OCI-LY7 (cell line): ENCODE results near the gene SNAP47. TPM values are rescaled to one million over a fixed set of nuclear protein-coding genes. Genes with fewer than 3 reads are reported as not detected.

Experiments used
- BruUV-seq: library from RNA; stranded (reverse); fragments of 400-500 nt; replicated peaks from 2 replicates; lab custom pipeline; 2021; lab: Mats Ljungman, UMichigan
- CTCF ChIA-PET: fragments of 300-600 bp; sonication (Branson Sonifier 250); formaldehyde crosslinking; loops from one replicate; lab custom pipeline; 2022; ENCODE audit warnings: antibody characterized with exemption; ENCODE audit not compliant: unreplicated experiment; lab: Charles Lee
- POLR2A ChIA-PET: fragments of 300-600 bp; sonication (Branson Sonifier 250); formaldehyde crosslinking; loops from one replicate; lab custom pipeline; 2022; ENCODE audit warnings: antibody characterized with exemption; lab: Charles Lee
- DNase-seq: peaks from one replicate; pipeline ENCODE4 v3.0.0-alpha.2; 2015; ENCODE audit warnings: low spot score
- H2AFZ ChIP-seq: fragments of 200-600 bp; sonication (generic), shearing (Covaris generic); 2 replicates; pipeline ENCODE4 v1.6.1; 2014; ENCODE audit warnings: mild to moderate bottlenecking, antibody characterized with exemption, low read length, moderate library complexity
- H3K27ac ChIP-seq: fragments of 200-600 bp; sonication (generic); 2 replicates; pipeline ENCODE4 v1.5.1; 2014; ENCODE audit warnings: mixed run types, low read depth, mild to moderate bottlenecking, moderate library complexity, low read length, inconsistent platforms; ENCODE audit not compliant: poor library complexity, severe bottlenecking
- H3K36me3 ChIP-seq: fragments of 200-600 bp; sonication (generic); 2 replicates; pipeline ENCODE4 v1.6.1; 2014; ENCODE audit warnings: mild to moderate bottlenecking, antibody characterized with exemption, low read length, moderate library complexity, mixed read lengths; ENCODE audit not compliant: insufficient read depth
- H3K4me1 ChIP-seq: fragments of 200-600 bp; sonication (generic); 2 replicates; pipeline ENCODE4 v1.5.1; 2014; ENCODE audit warnings: mild to moderate bottlenecking, low read length; ENCODE audit not compliant: insufficient read depth, poor library complexity, severe bottlenecking
- H3K4me2 ChIP-seq: fragments of 200-600 bp; sonication (generic); 2 replicates; pipeline ENCODE4 v1.6.1; 2014; ENCODE audit warnings: mild to moderate bottlenecking, low read length
- H3K4me3 ChIP-seq: fragments of 200-600 bp; sonication (generic); 2 replicates; pipeline ENCODE4 v1.5.1; 2014; ENCODE audit warnings: mild to moderate bottlenecking, low read depth, low read length; ENCODE audit not compliant: poor library complexity, severe bottlenecking
- H3K79me2 ChIP-seq: fragments of 200-600 bp; sonication (generic); 2 replicates; pipeline ENCODE4 v1.6.1; 2016; ENCODE audit warnings: low read depth, mild to moderate bottlenecking, low read length, moderate library complexity, mixed read lengths; ENCODE audit not compliant: insufficient read depth
- H3K9me2 ChIP-seq: fragments of 200-600 bp; sonication (generic); 2 replicates; pipeline ENCODE4 v1.6.1; 2016; ENCODE audit warnings: mild to moderate bottlenecking, low read length, mixed read lengths; ENCODE audit not compliant: insufficient read depth
- H3K9me3 ChIP-seq: fragments of 200-600 bp; sonication (generic); 2 replicates; pipeline ENCODE4 v1.6.1; 2014; ENCODE audit warnings: mild to moderate bottlenecking, mixed run types, low read length, mixed read lengths
- H4K20me1 ChIP-seq: fragments of 200-600 bp; sonication (generic); 2 replicates; pipeline ENCODE4 v1.6.1; 2014; ENCODE audit warnings: mild to moderate bottlenecking, antibody characterized with exemption, low read length, moderate library complexity, mixed read lengths; ENCODE audit not compliant: insufficient read depth
- CTCF ChIP-seq: fragments of 200-600 bp; sonication (generic); conservative IDR thresholded peaks from 2 replicates; pipeline ENCODE4 v1.5.1; 2014; ENCODE audit warnings: mild to moderate bottlenecking, antibody characterized with exemption, low read length, moderate library complexity, mixed read lengths
- EZH2phosphoT487 ChIP-seq: fragments of 200-600 bp; sonication (generic); IDR thresholded peaks from 2 replicates; pipeline ENCODE4 v1.6.1; 2018; ENCODE audit warnings: low read depth, borderline replicate concordance, mild to moderate bottlenecking, mixed run types, antibody characterized with exemption, low read length, moderate library complexity, mixed read lengths
- intact Hi-C: fragments of 100-400 bp; cut with micrococcal nuclease; formaldehyde crosslinking; loops from one replicate; pipeline ENCODE4 v1.10.0; 2022; ENCODE audit not compliant: unreplicated experiment
- total RNA-seq, 2 experiments: library from RNA; depleted of rRNA in 1 of 2; stranded (reverse); fragments of >200 nt in 1 of 2; shearing (Covaris generic) in 1 of 2; gene quantifications; 2 replicates each; pipeline ENCODE4 v1.2.3, GENCODE V29; 2014 to 2022

SNAP47 gene
- total RNA-seq, 2 experiments from 2014 or later: 29.8 to 44.2 TPM

GRCh38 chr1:227779685-227780084, 44.5 kb downstream of the SNAP47 start:
- TF ChIP-seq EZH2phosphoT487 (no peak), CTCF (no peak)
- H3K27ac ChIP-seq: no peak overlapping the region
- ChIA-PET CTCF (no interaction called here), POLR2A (no interaction called here)
- H3K9me2 ChIP-seq: no peaks in the 10 kb centered on the region
- no TSS peak for BruUV-seq
- DNase-seq: no peak
- no peak overlapping the region for H2AFZ ChIP-seq
- intact Hi-C loops: no loop called here
- H3K4me1 ChIP-seq: no peaks in the 10 kb centered on the region
- no peaks in the 10 kb centered on the region for H3K9me3 ChIP-seq
- no peaks in the 10 kb centered on the region for H3K79me2 ChIP-seq
- peaks cover 8% of the 10 kb centered on the region; the same call in 1 of the 2 replicates for H3K36me3 ChIP-seq
- H3K4me2 ChIP-seq: no peak overlapping the region
- no peaks in the 10 kb centered on the region for H4K20me1 ChIP-seq
- H3K4me3 ChIP-seq: no peak overlapping the region

GRCh38 chr1:227780101-227781044, 45.1 kb downstream of the SNAP47 start:
- no peak for DNase-seq
- intact Hi-C loops: no loop called here
- TF ChIP-seq CTCF (no peak), EZH2phosphoT487 (no peak)
- Histone ChIP-seq H3K9me2 (no peaks in the 10 kb centered on the region), H3K4me2 (no peak overlapping the region), H3K4me3 (no peak overlapping the region), H3K9me3 (no peaks in the 10 kb centered on the region), H3K4me1 (no peaks in the 10 kb centered on the region), H3K79me2 (no peaks in the 10 kb centered on the region), H4K20me1 (no peaks in the 10 kb centered on the region), H3K36me3 (peaks cover 8% of the 10 kb centered on the region; the same call in 1 of the 2 replicates), H3K27ac (no peak overlapping the region), H2AFZ (no peak overlapping the region)
- ChIA-PET POLR2A (no interaction called here), CTCF (no interaction called here)
- no TSS peak for BruUV-seq
